NCI-H226 (cell line): Measurements from ENCODE around the gene SLC35D2.
"Not testable (repeated sequence)": the region's sequence is repeated elsewhere in the genome, so short reads cannot be mapped to it uniquely, and the experiment has no call there.

Experiments used
- DNase-seq: peaks from one replicate; pipeline ENCODE4 v3.0.0-alpha.2; 2015

Gene SLC35D2

GRCh38 chr9:96350866-96351265, 32.6 kb downstream of the SLC35D2 start:
- no peak for DNase-seq

GRCh38 chr9:96348261-96348660, 35.2 kb downstream of the SLC35D2 start:
- no peak for DNase-seq

DNA sequence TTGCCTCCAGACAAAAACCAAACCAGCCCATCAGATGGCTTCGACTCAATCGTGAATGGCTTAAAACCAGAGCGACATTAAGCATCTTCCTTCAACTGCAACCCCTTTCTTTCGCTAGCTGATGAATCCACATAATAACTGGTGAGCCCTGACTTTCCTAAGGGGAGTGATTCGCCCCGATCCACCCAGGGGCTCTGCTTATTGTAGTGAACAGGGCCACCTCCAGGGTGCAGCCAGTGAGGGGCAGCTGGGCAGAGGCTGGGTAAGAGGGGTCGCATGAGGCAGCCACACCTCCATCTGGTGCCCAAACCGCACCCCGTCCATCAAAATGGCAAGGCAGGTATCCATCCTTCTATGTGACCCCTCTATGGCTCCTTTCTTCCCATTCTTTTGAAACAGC, 38.0 kb downstream of the SLC35D2 start:
- DNase-seq: no peak

- peak; percentile 80 for DNase-seq
Measured at GRCh38 chr9:96344458-96345180, 38.9 kb downstream of the SLC35D2 start.

DNA sequence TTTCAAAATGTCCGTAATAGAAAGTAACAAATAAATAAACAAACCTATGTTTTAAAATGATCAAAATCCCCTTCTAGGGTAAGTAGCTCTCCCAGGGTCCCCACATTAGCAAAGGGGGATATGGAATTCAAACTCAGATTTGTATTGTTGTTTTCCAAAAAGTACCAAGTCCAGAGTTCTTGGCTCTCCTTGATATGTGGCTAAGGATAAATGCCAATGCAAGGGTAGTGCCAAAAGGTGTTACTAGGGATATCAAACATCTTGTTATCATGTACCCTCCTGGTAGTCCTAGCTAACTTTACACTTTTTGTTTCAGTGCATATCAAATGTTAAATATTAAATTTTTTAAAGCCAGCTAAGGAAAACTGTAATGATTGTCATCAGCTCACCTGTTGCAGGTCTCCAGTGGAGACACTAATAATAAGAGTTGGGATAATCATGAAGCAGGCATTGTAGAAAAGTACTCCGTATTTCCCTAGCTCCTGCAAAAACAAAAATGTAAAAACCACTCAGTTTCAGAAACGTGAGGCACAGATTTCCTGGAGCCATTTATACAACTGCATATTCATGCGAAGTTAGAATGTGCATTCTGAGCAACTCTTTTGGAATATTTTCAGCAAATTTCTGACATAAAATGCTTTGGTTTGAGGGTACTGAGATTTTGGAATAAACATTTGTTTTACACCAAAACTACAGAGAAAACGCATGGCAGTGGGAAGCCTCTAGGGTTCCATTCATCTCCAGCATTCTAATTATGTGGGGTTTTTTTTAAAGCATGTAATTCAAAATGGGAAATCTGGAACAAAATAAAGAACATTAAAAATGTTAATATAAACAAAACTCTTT, 39.8 kb downstream of the SLC35D2 start:
- no peak for DNase-seq

GRCh38 chr9:96342571-96343245, 40.8 kb downstream of the SLC35D2 start:
- DNase-seq: no peak

DNA sequence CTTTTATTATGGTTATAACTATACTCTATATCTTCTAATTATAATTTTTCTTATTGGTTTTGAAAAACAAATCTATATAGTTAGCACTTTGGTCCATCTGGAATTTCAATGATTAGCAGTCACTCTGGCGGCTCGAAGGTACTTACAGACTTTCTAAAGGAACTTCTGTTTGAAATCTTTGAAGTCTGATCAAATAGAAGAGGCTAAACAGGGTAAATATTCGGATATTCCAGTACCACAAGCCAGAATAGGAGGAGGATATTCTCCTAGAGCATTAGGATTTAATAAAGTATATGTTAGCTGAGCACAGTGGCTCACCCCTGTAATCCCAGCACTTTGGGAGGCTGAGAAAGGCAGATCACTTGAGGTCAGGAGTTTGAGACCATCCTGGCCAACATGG, 42.8 kb downstream of the SLC35D2 start:
- no peak for DNase-seq

DNA sequence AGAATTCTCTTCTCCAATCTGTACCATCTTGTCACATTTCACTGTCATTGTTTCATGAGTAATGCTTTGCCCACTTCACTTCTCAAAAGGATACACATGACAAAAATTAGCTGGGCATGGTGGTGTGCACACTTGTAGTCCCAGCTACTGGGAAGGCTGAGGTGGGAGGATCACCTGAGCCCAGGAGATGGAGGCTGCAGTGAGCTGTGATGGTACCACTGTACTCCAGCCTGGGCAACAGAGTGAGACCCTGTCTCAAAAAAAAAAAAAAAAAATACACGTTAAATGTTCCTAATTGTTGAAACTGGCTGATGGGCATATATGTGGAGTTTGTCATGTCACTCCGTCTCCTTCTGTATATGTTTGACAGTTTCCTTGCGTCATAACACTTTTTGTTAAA, 45.2 kb downstream of the SLC35D2 start:
- no peak for DNase-seq

GRCh38 chr9:96333958-96334357, 49.6 kb downstream of the SLC35D2 start:
- no peak for DNase-seq

GRCh38 chr9:96331236-96331947, 52.1 kb downstream of the SLC35D2 start:
- DNase-seq: peak; percentile 56

- peak; percentile 29 for DNase-seq
Measured at GRCh38 chr9:96327694-96328352, 55.7 kb downstream of the SLC35D2 start.

GRCh38 chr9:96323169-96323568, 60.3 kb downstream of the SLC35D2 start:
- no peak for DNase-seq

- DNase-seq: not testable (repeated sequence)
Measured at GRCh38 chr9:96322736-96323135, 60.8 kb downstream of the SLC35D2 start.

- DNase-seq: not testable (repeated sequence)
Measured at GRCh38 chr9:96322210-96322609, 61.3 kb downstream of the SLC35D2 start.

GRCh38 chr9:96321515-96321914, 62.0 kb downstream of the SLC35D2 start:
- DNase-seq: no peak

DNA sequence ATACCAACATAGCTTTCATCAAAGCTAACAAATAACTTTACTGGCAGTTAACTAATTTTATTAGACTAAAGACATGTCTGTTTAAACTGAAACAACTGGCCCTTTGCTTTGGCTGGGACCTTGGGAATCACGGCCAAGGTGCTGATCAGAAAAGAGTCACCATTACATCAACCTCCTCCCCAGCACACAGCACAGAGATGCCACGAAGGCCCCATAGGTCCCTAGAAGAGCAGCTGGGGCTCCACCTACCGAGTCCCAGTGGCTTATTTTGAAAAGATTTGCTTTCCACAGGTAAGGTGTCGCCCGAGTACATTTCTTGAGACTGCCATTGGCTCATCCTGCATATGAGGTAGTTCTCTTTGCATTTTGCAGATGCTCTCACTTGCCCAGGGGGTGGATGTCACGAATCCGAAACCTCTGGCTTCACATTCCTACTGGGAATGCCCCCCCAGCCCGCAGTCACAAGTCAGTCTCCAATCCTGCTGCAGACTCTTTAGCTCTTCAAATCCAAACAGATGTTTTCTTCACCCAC, 62.7 kb downstream of the SLC35D2 start:
- DNase-seq: no peak

GRCh38 chr9:96318921-96319565, 64.5 kb downstream of the SLC35D2 start:
- DNase-seq: no peak

DNA sequence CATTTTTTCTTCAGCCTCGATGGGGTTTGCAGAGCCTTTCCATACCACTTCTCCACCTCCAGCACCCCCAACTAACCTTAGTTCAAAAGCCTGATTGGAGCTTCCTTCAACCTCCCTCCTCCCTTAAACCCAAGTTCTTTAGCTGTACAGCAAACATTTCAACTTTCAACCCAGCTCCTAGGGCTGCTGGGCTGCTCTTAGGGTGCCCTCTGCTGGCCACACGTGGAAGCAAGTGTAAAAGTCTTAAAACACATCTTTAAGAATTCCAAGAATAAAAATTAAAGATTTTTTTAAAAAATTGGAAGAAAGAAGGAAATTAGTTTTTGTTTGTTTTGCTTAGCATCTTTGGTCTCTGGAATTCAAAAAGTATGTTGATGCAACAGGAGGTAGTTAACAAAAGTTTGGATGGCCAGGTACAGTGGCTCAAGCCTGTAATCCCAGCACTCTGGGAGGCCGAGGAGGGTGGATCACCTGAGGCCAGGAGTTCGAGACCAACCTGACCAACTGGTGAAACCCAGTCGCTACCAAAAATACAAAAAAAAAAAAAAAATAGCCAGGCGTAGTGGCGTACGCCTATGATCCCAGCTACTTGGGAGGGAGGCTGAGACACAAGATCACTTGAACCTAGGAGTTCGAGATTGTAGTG, 66.1 kb downstream of the SLC35D2 start:
- DNase-seq: peak; percentile 21

- no peak for DNase-seq
Measured at GRCh38 chr9:96309850-96310249, 73.7 kb downstream of the SLC35D2 start.

GRCh38 chr9:96306958-96307357, 76.6 kb downstream of the SLC35D2 start:
- not testable (repeated sequence) for DNase-seq

- no peak for DNase-seq
Measured at GRCh38 chr9:96305171-96305570, 78.3 kb downstream of the SLC35D2 start.
